ENCODE measurements around the gene CD164L2.

- TF ChIP-seq CTCF (IDR thresholded peaks at IDR 0.05): no peak
- TF ChIP-seq POLR2A (IDR thresholded peaks at IDR 0.05): no peak
Observed at GRCh38 chr1:27380224-27380623, 2.9 kb downstream of the CD164L2 start.

Measured in adrenal gland (tissue), 5 donors.